ENCODE measurements around the gene PLAGL1.

The PLAGL1 gene

DNA sequence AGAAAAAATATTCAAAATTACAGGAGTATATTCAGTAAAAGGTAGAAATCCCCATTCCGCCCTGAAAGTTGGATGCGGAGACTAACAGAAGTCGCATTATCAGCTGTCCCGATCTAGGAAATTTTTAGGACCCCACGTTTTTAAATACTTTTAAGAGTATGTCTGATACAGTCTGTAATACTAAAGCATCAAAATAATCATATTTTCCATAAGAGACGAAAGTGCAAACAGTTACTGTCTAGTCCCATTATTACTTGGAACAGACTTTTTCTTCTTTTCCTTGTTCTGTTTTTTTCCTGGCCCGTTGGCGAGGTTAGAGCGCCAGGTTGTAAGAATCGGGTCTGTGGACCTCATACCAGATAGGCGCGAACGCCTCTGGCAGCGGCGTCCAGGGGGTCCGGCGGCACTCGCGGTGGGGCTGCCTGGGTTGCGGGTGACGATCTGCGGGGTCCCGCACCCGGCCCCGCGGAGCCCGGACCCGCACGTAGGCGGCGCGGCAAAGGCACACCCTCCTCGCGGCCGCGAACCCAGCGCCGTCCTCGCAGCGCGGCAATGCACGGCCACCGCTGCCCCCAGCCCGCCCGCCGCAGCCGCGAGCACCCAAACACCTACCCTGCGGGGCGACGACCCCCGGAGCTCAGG lies 460 bp downstream of the PLAGL1 start:
- TF ChIP-seq, protein P1, sequence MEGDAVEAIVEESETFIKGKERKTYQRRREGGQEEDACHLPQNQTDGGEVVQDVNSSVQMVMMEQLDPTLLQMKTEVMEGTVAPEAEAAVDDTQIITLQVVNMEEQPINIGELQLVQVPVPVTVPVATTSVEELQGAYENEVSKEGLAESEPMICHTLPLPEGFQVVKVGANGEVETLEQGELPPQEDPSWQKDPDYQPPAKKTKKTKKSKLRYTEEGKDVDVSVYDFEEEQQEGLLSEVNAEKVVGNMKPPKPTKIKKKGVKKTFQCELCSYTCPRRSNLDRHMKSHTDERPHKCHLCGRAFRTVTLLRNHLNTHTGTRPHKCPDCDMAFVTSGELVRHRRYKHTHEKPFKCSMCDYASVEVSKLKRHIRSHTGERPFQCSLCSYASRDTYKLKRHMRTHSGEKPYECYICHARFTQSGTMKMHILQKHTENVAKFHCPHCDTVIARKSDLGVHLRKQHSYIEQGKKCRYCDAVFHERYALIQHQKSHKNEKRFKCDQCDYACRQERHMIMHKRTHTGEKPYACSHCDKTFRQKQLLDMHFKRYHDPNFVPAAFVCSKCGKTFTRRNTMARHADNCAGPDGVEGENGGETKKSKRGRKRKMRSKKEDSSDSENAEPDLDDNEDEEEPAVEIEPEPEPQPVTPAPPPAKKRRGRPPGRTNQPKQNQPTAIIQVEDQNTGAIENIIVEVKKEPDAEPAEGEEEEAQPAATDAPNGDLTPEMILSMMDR (IDR thresholded peaks at IDR 0.05; ENCODE audit: low read depth, low read length): no peak
- H3K4me3 ChIP-seq (ENCODE audit: low read depth, low read length): peak overlapping the region; percentile 52
- peak; percentile 19 for DNase-seq (ENCODE audit: low read depth, low spot score)
- in situ Hi-C loops (cut with HindIII; ENCODE audit: low sequenced_read_pairs): no loop called here

DNA sequence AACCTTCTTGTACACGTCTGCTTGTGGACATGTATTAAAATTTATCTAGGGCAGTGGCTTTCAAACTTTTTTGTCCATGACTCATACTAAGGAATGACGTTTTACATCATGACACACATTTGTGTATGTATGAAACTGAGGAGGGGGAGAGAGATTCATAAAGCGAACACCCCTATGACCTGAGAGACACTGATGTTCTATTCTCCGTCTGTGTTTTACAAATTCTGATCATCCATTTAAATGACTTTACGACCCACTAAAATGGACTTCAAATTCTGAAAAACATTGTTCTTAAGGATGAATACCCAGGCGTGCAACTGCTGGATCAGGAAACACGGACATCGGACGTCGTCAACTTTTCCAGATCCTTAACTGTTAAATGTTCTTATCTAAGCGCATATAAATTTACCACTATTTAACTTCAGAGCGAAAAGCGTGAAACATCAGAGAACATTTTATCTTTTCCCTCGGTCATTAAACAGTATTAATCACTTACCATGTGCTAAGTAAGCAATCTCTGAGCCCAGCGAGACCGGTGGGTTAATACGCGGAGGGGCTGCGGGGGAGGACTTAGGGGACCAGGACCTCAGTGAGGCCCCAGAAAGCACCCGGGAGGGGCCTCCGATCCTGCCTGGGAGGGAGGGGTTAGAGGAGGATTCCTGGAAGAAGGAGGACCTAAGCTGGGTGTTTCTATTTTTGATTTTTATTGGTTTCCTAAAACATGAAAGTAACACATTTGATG lies 1.2 kb downstream of the PLAGL1 start:
- in situ Hi-C loops (cut with HindIII; ENCODE audit: low sequenced_read_pairs): no loop called here
- TF ChIP-seq, protein P1 (IDR thresholded peaks at IDR 0.05; ENCODE audit: low read depth, low read length): no peak
- peak overlapping the region; percentile 52 for H3K4me3 ChIP-seq (ENCODE audit: low read depth, low read length)
- DNase-seq (ENCODE audit: low read depth, low spot score): peak; percentile 72

DNA sequence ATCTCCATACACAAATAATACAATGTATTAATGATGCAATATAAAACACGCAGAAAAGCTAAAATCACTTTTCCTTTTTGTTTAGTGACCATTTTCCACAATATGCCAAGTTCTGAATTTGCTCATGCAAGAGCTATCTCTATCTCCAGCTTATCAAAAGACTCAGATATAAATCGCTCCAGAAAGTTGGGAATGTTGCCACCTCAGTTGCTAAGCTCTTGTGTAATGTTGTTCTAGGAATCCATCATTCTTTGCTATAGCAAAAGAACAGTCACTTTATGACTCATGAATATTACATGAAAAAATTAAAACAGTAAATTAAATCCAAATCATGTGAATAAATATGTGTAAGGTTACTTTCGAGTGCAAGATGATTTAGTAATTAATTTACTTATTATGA lies 8.7 kb downstream of the PLAGL1 start:
- in situ Hi-C loops (cut with HindIII; ENCODE audit: low sequenced_read_pairs): no loop called here
- H3K4me3 ChIP-seq (ENCODE audit: low read depth, low read length): no peak overlapping the region
- TF ChIP-seq, protein P1 (IDR thresholded peaks at IDR 0.05; ENCODE audit: low read depth, low read length): no peak
- peak; percentile 66 for DNase-seq (ENCODE audit: low read depth, low spot score)

DNA sequence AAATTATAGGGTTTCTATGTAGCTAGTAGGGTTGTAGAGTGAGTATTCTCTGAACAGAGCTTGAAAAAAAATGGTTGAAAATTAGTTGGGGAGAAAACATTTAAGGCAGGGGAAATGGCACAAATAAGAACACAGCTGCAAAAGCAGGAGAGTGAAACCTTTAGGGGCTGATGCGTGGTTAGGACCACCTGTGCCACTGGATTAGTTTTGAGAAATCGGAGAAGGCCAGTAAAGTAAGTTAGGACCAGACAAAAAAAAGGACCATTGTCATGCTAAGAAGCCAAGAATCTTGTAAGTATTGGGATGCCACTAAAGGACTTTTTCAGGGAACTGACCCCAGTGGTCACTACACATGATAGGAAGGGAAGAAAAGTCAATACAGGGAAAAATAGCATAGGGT lies 9.4 kb downstream of the PLAGL1 start:
- in situ Hi-C loops (cut with HindIII; ENCODE audit: low sequenced_read_pairs): no loop called here
- TF ChIP-seq, protein P1 (IDR thresholded peaks at IDR 0.05; ENCODE audit: low read depth, low read length): no peak
- DNase-seq (ENCODE audit: low read depth, low spot score): no peak
- H3K4me3 ChIP-seq (ENCODE audit: low read depth, low read length): no peak overlapping the region

DNA sequence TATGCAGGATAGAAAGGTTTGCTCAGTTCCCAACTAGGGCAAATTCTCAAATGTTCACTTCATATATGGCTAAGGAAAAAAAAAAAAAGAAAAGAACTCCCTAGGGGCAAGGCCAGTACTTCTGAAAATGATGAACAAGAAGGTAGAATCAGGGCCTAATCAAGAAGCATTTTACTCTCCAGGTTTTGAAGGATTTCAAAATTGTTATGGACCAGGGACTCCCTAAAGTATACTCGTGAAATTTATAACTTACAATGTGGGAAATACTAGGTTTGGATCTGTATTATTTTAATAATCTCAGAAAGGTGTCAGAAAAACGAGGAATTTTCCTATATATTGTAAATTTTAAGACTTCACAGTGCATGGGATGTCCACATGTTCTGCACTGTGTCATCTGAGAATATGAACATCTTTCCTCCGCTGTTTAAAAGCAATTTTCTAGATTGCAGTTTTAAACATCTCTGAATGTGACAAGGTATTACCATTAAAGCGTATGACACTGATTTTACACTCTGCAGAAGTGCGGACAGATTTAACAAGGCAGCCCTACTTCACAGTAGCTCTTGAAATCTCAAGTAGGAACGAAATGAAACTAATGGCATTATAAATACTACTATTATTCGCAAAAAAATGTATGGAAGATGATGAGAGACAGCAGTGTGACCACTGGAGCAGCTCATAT lies 14.0 kb downstream of the PLAGL1 start:
- in situ Hi-C loops (cut with HindIII; ENCODE audit: low sequenced_read_pairs): no loop called here
- no peak overlapping the region for H3K4me3 ChIP-seq (ENCODE audit: low read depth, low read length)
- DNase-seq (ENCODE audit: low read depth, low spot score): no peak
- TF ChIP-seq, protein P1 (IDR thresholded peaks at IDR 0.05; ENCODE audit: low read depth, low read length): no peak

DNA sequence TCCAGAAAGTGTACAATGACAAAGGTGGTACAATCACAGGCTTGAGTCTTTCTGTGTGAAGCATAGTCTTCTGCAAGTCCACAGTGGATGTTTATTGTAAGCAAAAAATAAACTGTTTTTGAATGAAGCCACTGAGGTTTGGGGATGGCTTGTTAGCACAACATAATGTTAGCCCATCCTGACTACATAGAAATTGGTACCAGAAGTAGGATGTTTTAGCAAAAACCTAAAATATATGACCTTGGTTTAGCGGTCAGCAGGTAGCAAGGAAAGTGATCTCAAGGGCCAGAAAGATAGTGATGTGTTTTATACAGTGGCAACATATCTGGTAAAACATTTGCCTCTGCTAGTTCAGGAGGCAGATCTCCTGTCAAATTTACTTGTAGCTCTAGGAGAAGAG lies 15.8 kb downstream of the PLAGL1 start:
- TF ChIP-seq, protein P1 (IDR thresholded peaks at IDR 0.05; ENCODE audit: low read depth, low read length): no peak
- H3K4me3 ChIP-seq (ENCODE audit: low read depth, low read length): no peak overlapping the region
- no peak for DNase-seq (ENCODE audit: low read depth, low spot score)
- in situ Hi-C loops (cut with HindIII; ENCODE audit: low sequenced_read_pairs): no loop called here

Measured in astrocyte of the spinal cord (primary cell).